ENCODE results near the gene CTCFL. TPM values are rescaled to one million over a fixed set of nuclear protein-coding genes. Genes with fewer than 3 reads are reported as not detected.

The CTCFL gene
- total and polyA plus RNA-seq, 2 of the 13 experiments (the other 11 are each of a cell fraction or from before 2014, with no cell fraction given): 0.04 TPM; not detected in 1

- TF ChIP-seq ZFAT (CRISPR knock-in tag; conservative IDR thresholded peaks at IDR 0.05) (no peak), KAT2B (IDR thresholded peaks at IDR 0.05; ENCODE audit: borderline replicate concordance, low read depth, low read length) (no peak), ZNF557 (CRISPR knock-in tag; IDR thresholded peaks at IDR 0.05) (no peak), ZFP1 (CRISPR knock-in tag; IDR thresholded peaks at IDR 0.05) (no peak), TOPORS (CRISPR knock-in tag; IDR thresholded peaks at IDR 0.05) (no peak), ZNF574 (CRISPR knock-in tag; IDR thresholded peaks at IDR 0.05) (no peak), MYPOP (CRISPR knock-in tag; IDR thresholded peaks at IDR 0.05) (no peak), ZNF264 (CRISPR knock-in tag; IDR thresholded peaks at IDR 0.05) (no peak), NFKBIZ (CRISPR knock-in tag; IDR thresholded peaks at IDR 0.05) (no peak), NKX3-1 (CRISPR knock-in tag; IDR thresholded peaks at IDR 0.05) (no peak), SALL2 (CRISPR knock-in tag; IDR thresholded peaks at IDR 0.05) (no peak), ZBTB3 (CRISPR knock-in tag; IDR thresholded peaks at IDR 0.05; ENCODE audit: borderline replicate concordance, low read depth) (no peak), ZNF674 (CRISPR knock-in tag; IDR thresholded peaks at IDR 0.05; ENCODE audit: low read depth) (no peak), ZNF775 (CRISPR knock-in tag; IDR thresholded peaks at IDR 0.05; ENCODE audit: borderline replicate concordance) (no peak), CBFB (CRISPR knock-in tag; IDR thresholded peaks at IDR 0.05) (no peak), THRA (CRISPR knock-in tag; IDR thresholded peaks at IDR 0.05; ENCODE audit: borderline replicate concordance) (peak; percentile 62; the same call in 1 of the 2 replicates), NFYB (CRISPR knock-in tag; IDR thresholded peaks at IDR 0.05) (no peak), SMARCE1 (IDR thresholded peaks at IDR 0.05; ENCODE audit: borderline replicate concordance) (no peak), PBX2 (CRISPR knock-in tag; IDR thresholded peaks at IDR 0.05) (0 out of 2 replicates have a peak, but pooled peaks have one; percentile 13), NR2C2 (CRISPR knock-in tag; IDR thresholded peaks at IDR 0.05; ENCODE audit: borderline replicate concordance) (0 out of 2 replicates have a peak, but pooled peaks have one; percentile 32), ZNF616 (CRISPR knock-in tag; IDR thresholded peaks at IDR 0.05; ENCODE audit: low read depth) (no peak), ZNF781 (CRISPR knock-in tag; IDR thresholded peaks at IDR 0.05; ENCODE audit: borderline replicate concordance, not compliant biosample characterization) (no peak), SMARCC2 (IDR thresholded peaks at IDR 0.05) (no peak), NR2F2 (IDR thresholded peaks at IDR 0.05; ENCODE audit: borderline replicate concordance, low read depth) (peak; percentile 72), RFXANK (CRISPR knock-in tag; IDR thresholded peaks at IDR 0.05) (no peak), ZNF205 (CRISPR knock-in tag; IDR thresholded peaks at IDR 0.05) (no peak)
Observed at GRCh38 chr20:57555457-57556184, 30.7 kb upstream of the CTCFL start (continued).
